HG03575 (cell line): Measurements from ENCODE around the gene JARID2.

ENCODE experiments used
- ATAC-seq: cut with Tn5 transposase; IDR thresholded peaks from one replicate; pipeline ENCODE4 v1.9.1; 2021; ENCODE audit not compliant: unreplicated experiment, insufficient number of reproducible peaks, low FRiP score; ENCODE audit errors: extremely low read depth

Gene JARID2

DNA sequence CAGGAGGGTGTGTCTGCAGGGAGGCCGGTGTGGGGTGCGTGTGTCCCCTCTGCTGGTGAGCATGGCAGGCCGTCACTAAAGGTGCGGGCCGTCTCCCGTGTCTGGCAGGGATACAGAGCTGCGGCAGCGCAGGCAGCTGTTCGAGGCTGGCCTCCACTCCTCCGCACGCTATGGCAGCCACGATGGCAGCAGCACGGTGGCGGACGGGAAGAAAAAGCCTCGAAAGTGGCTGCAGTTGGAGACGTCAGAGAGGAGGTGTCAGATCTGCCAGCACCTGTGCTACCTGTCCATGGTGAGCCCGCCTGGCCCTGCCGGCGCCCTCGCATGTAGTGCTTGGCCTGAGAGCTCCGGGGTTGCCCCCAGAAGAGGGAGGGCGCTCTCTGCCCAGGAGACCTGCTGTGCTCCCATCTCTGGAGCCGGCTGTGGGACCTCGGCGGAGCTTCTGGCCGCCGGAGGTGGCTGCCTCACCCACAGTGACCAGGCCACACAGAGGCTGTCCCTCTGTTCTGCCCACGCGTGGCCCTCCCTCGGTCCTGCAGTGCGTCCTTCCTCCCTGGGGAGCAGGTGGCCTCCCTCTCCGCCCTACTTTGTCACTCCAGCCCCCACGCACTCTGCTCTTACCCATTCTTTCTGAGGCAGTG, 267.4 kb downstream of the JARID2 start:
- ATAC-seq = no peak

DNA sequence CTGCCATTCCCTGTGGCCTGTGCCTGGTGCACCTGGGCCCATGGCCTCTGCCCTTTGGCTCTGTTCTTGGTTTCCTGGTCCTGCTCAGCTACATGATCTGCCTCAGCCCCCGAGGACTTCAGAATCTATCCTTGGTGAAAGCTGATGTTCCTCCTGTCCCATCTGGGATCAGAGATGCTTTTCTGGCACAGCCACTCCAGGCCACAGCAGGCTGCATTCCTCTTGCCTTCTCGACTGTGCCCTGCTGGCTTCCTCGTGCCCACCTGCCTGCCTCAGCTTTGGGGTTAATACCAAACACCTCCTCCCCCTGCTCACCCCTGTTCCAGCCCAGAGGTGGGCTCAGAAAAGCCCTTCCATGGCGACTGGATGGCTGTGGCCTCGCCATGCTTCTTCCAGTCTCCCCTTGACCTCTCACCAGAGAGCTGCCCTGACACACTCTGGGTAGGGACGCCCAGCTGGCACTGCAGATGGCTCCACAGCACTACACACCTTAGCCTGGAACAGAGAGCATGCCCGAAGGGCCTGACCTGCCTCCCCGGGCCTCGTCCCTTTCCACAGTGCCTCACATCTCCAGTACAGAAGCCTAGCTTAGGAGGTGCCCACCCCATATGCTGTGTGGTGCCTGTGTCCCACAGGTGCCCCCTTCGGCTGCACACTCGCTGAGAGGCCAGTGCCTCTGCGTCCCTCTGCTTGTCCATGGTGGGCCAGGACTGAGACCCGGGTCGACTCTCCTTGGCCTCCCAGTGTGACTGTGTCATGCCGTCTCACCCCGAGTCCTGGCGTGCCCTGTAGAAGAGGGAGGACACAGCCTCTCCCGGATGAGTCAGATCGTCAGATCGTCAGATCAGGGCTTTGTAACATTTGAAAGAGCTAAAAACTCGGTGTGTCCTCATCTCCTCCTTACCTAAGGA, 268.2 kb downstream of the JARID2 start:
- ATAC-seq = no peak

DNA sequence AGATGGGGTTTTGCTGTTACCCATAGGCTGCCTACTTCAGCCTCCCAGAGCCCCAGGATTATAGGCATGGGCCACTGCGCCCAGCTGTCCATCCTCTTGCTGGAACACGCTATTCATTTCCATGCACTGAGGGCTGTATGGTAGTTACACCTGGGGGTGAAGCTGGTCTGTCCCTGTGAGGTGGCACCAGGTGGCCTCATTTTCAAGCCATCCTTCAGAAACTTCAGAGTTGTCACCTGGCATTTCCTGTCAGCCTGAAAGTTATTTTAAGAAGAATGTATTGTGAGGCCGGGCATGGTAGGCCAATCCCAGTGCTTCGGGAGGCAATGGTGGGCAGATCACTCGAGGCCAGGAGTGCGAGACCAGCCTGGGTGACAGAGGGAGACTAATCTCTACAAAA, 269.4 kb downstream of the JARID2 start:
- no peak for ATAC-seq

- ATAC-seq = no peak
These were observed 269.9 kb downstream of the JARID2 start for GRCh38 chr6:15515660-15516375.

- no peak for ATAC-seq
These were observed 270.5 kb downstream of the JARID2 start for GRCh38 chr6:15516378-15516777.

DNA sequence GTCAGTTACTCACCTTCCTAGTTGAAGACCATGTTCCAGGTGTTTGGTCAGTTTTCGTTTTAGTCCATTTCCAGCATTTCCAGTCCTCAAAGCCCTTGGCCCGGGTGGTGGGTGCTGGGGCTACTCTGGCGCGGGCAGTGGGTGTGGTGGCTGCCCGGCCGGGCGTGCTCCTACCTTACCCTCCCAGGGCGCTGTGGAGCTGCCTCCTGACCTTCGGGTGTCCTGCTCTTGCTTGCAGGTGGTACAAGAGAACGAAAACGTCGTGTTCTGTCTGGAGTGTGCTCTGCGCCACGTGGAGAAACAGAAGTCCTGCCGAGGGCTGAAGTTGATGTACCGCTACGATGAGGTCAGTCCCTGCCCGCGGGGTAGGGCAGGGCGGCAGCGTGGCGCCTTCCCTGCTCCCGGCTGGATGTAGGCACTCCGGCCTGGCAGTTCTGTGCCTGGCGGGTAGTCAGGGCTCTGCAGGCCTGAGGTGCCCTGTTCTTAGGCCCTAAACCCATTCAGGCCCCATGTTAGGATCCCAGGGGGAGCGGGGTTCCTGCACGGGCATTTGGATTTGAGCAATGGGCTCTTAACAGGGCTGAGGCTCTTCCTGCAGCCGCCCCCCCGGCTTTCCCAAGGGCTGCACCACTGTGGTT, 271.2 kb downstream of the JARID2 start:
- ATAC-seq = no peak

- no peak for ATAC-seq
These were observed 271.7 kb downstream of the JARID2 start for GRCh38 chr6:15517600-15517999.

DNA sequence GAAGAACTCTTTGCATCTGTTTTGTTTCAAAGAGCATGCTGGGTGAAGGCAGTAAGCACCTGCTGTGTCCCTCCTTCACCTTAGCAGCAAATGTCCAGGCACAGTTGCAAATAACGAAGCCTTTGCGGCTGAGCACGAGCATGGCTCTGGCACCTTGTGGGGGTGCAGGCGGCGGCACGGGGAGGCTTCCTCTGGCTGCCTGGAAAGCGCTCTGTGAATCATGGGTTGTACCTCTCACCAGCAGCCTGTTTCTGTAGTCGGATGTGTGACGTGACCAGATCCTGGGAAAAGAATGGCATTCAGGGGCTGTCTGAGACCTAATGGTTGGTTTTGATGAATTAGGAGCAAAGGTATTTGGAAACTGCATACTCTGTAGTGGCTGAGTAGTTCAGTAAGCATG, 272.2 kb downstream of the JARID2 start:
- ATAC-seq = no peak

GRCh38 chr6:15518878-15519277, 273.0 kb downstream of the JARID2 start:
- no peak for ATAC-seq

DNA sequence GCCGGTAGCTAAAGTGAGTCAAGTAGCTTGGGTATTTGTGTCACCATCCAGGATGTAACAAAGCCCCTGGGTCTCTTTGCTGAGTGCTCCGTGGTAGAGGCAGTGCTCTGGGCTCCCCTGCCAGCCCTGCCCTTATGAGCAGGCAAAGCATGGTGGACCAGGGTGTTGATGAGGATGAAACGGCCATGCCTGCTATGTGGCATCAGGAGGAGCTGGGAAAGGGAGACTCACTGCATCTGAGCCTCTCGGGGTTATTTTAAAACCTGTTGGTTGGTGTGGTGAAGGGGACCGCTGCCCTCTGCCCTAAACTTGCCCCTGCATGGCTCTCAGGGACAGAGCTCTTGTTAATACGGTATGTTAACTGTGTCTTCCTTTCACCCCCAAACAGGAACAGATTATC, 273.8 kb downstream of the JARID2 start:
- no peak for ATAC-seq

DNA sequence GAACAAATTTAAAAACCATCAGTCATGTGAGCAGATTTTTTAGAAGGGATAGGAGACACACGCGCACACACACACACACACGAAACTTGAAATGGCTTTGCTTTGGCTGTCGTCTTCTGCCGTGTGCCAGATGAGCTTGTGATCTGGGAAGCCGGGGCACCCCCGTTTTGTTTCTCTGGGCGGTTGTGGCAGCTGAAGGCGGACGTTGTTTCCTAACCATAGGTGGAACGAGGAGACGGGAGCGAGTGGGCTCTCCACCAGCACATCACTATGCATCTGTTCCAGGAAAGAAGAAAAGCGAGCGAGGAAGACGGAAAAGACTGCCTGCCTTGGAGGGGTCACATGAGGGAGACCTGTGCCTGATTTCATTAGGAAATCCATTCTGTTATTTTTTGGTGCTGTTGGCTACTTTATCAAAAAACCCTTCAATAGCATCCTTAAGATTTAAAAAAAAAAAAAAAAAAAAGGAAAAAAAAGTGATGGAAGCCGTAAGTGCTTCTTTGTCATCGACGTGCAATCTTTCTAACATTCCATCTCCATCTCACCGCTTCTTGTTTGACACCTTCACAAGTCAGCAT, 274.8 kb downstream of the JARID2 start:
- no peak for ATAC-seq

- ATAC-seq = no peak
These were observed 275.7 kb downstream of the JARID2 start for GRCh38 chr6:15521582-15521981.

- no peak for ATAC-seq
These were observed 276.2 kb downstream of the JARID2 start for GRCh38 chr6:15522026-15522425.

GRCh38 chr6:15522427-15522826, 276.6 kb downstream of the JARID2 start:
- no peak for ATAC-seq

GRCh38 chr6:15522856-15523529, 277.1 kb downstream of the JARID2 start:
- no peak for ATAC-seq

GRCh38 chr6:15523679-15524630, 278.1 kb downstream of the JARID2 start:
- ATAC-seq = no peak

DNA sequence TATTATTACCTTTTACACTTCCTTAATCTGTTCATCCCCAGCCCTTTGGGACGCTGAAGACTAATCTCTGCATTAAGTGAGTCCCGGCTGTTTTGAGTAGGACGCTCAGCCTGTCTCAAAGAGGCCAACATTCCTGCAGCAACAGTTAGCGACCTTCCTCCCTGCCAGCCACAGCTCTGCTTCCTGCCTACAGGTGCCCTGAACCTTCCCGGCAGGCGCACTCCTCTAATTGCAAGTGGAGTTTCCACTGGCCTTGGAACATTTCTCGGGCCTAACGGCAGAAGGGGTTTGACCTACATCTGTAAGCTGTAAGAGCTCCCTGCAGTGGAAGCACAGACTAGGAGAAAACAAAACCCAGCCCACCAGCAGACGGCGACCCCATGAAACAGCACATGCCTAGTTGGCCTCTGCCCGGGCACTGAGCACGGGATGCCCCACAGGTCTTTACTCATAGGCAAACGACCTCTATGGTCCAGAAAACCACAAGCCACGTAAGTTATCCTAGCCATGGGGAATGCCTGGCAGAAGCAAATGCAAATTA, 279.1 kb downstream of the JARID2 start:
- no peak for ATAC-seq
